K562 (cell line): ENCODE results near the gene ATAD3B. TPM values are rescaled to one million over a fixed set of nuclear protein-coding genes. Genes with fewer than 3 reads are reported as not detected.
A peak's percentile ranks its signal among the peaks of the same experiment; 100 is the strongest.
"Not testable (repeated sequence)": the region's sequence is repeated elsewhere in the genome, so short reads cannot be mapped to it uniquely, and the experiment has no call there.

Experiments
- ATAC-seq: fragments of 200-7000 bp; cut with Tn5 transposase; 3 replicates; pipeline ENCODE4 v1.9.1; 2020; ENCODE audit warnings: moderate library complexity
- BruUV-seq: library from RNA; stranded (reverse); fragments of 400-500 nt; replicated peaks from 2 replicates; lab custom pipeline; 2021; lab: Mats Ljungman, UMichigan
- CTCF ChIA-PET: fragments of 300-600 bp; formaldehyde crosslinking; extraction: SDS; loops from one replicate; lab custom pipeline; 2021; ENCODE audit warnings: low intra/inter-chr PET ratio; lab: Yijun Ruan, JAX
- POLR2A ChIA-PET: fragments of 300-600, 350-650 bp; sonication (Branson Sonifier 250); formaldehyde crosslinking; extraction: SDS; loops from one replicate; lab custom pipeline; 2021; ENCODE audit warnings: antibody characterized with exemption, inconsistent platforms; lab: Yijun Ruan, JAX
- DNase-seq, 4 experiments: peaks; one replicate each; pipeline versions ENCODE4 v3.0.0 to v3.0.0-alpha.2; 2011 to 2018; ENCODE audit warnings: low spot score in 3 of 4, mixed read lengths in 3 of 4; ENCODE audit errors: extremely low read depth in 1 of 4
- FAIRE-seq: peaks from 2 replicates; lab custom pipeline; 2011; peaks lifted over from hg19 to GRCh38; lab: Jason Lieb, UNC
- H2AFZ ChIP-seq: 2 replicates; pipeline ENCODE4 v1.6.0; 2011; ENCODE audit warnings: low read depth, low read length, control low read depth, inconsistent platforms
- H3K27ac ChIP-seq: fragments of 200-600 bp; 3 replicates; pipeline ENCODE4 v1.8.0; 2011; ENCODE audit warnings: low read depth, mild to moderate bottlenecking, control low read depth, inconsistent platforms, low read length, moderate library complexity, mixed read lengths; ENCODE audit errors: extremely low read depth
- H3K27me3 ChIP-seq, 2 experiments: fragments of 300-600 bp in 1 of 2; 2 replicates in 1 of 2; 3 replicates in 1 of 2; pipeline versions ENCODE4 v1.6.0 to v1.8.0; 2011; ENCODE audit warnings: inconsistent platforms in 2 of 2, low read length in 2 of 2, mild to moderate bottlenecking in 1 of 2, mixed read lengths in 1 of 2, moderate library complexity in 1 of 2; ENCODE audit not compliant: control insufficient read depth in 2 of 2, insufficient read depth in 2 of 2
- H3K36me3 ChIP-seq: fragments of 300-600 bp; 3 replicates; pipeline ENCODE4 v1.8.0; 2011; ENCODE audit warnings: mild to moderate bottlenecking, low read length, inconsistent platforms; ENCODE audit not compliant: control insufficient read depth, insufficient read depth
- H3K4me1 ChIP-seq, 2 experiments: fragments of 200-600 bp in 1 of 2; replicated peaks in 1 of 2; 2 replicates in 1 of 2; 3 replicates in 1 of 2; pipeline versions ENCODE4 v1.5.1 to v1.8.0; 2011; ENCODE audit warnings: inconsistent platforms in 2 of 2, low read length in 2 of 2, mild to moderate bottlenecking in 1 of 2, mixed read lengths in 1 of 2, moderate library complexity in 1 of 2; ENCODE audit not compliant: control insufficient read depth in 2 of 2, insufficient read depth in 2 of 2
- H3K4me2 ChIP-seq: 2 replicates; pipeline ENCODE4 v1.6.1; 2011; ENCODE audit warnings: low read length, control low read depth, inconsistent platforms, mixed read lengths; ENCODE audit not compliant: insufficient read depth
- H3K4me3 ChIP-seq: fragments of 200-600 bp; sonication (generic), shearing (Covaris generic); 2 replicates; pipeline ENCODE4 v1.5.1; 2016; ENCODE audit warnings: control low read depth, inconsistent platforms
- H3K79me2 ChIP-seq: fragments of 200-600 bp; 3 replicates; pipeline ENCODE4 v1.8.0; 2011; ENCODE audit warnings: low read length, inconsistent platforms; ENCODE audit not compliant: control insufficient read depth, insufficient read depth
- H3K9ac ChIP-seq, 2 experiments: 2 replicates each; pipeline versions ENCODE4 v1.6.0 to v1.6.1; 2011; ENCODE audit warnings: low read depth in 2 of 2, low read length in 2 of 2, control low read depth in 1 of 2, inconsistent platforms in 1 of 2, mild to moderate bottlenecking in 1 of 2, mixed read lengths in 1 of 2; ENCODE audit not compliant: insufficient read depth in 1 of 2
- H3K9me1 ChIP-seq: one replicate; pipeline ENCODE4 v1.6.0; 2011; ENCODE audit warnings: inconsistent platforms, mild to moderate bottlenecking, low read length, moderate library complexity; ENCODE audit not compliant: control insufficient read depth, insufficient read depth
- H3K9me3 ChIP-seq: replicated peaks from 2 replicates; pipeline ENCODE4 v1.5.1; 2011; ENCODE audit warnings: low read depth, low read length, inconsistent platforms; ENCODE audit not compliant: control insufficient read depth, insufficient read depth
- H4K20me1 ChIP-seq: replicated peaks from 2 replicates; pipeline ENCODE4 v1.6.1; 2011; ENCODE audit warnings: low read length, inconsistent platforms, mixed read lengths; ENCODE audit not compliant: control insufficient read depth, insufficient read depth
- RBFOX2 ChIP-seq: fragments of 200-400 bp; formaldehyde crosslinking; IDR thresholded peaks from 2 replicates; pipeline ENCODE4 v1.6.1; 2017; ENCODE audit warnings: low read depth, mild to moderate bottlenecking, low read length, moderate library complexity
- WGBS: fragments of 100-300 bp; shearing (Covaris generic); methylation state at CpG from one replicate; pipeline ENCODE4 v1.1.6; 2016; ENCODE audit warnings: low coverage, mixed read lengths; ENCODE audit not compliant: insufficient coverage; ENCODE audit errors: missing lambda C conversion rate; 5-methylcytosine and 5-hydroxymethylcytosine counted together
- in situ Hi-C: fragments of 300-500 bp; cut with MboI; formaldehyde crosslinking; loops from 4 replicates; pipeline ENCODE4 v1.15.0; 2018; ENCODE audit warnings: inconsistent platforms, mixed read lengths
- intact Hi-C: fragments of 100-400 bp; cut with micrococcal nuclease; formaldehyde crosslinking; loops from 2 replicates; pipeline ENCODE4 v1.14.2; 2022
- polyA plus RNA-seq, 8 experiments: library from polyadenylated mRNA; depleted of rRNA in 4 of 8; stranded (reverse) in 5 of 8; unstranded in 3 of 8; fragments of >200 nt; fragmentation: Nextera tagmentation in 2 of 8; fragmentation: Illumina TruSeq in 1 of 8; extraction: Ambion mirVana in 2 of 8; extraction: Trizol in 1 of 8; gene quantifications; 2 replicates each; pipeline versions ENCODE4 v1.2.1 to v1.2.3, GENCODE V29; 2011 to 2014; ENCODE audit warnings: inconsistent platforms in 1 of 8, missing spikeins in 1 of 8
- total RNA-seq, 7 experiments: library from RNA; depleted of rRNA in 6 of 7; stranded (reverse); fragments of >200 nt in 6 of 7; fragmentation: Illumina TruSeq in 2 of 7; extraction: Trizol in 2 of 7; gene quantifications; 2 replicates each; pipeline versions ENCODE4 v1.2.1 to v1.2.3, GENCODE V29; 2011 to 2021; ENCODE audit warnings: low replicate concordance in 1 of 7

ATAD3B gene
- total and polyA plus RNA-seq, 9 of the 15 experiments (the other 6 are each of a cell fraction or from before 2014, with no cell fraction given) = 0.07 to 113 (median 27.7) TPM

GRCh38 chr1:1533176-1533893 lies 61.8 kb downstream of the ATAD3B start:
- BruUV-seq, H3K9ac ChIP-seq: not testable (repeated sequence)
- 83% methylated on average over 14 of the region's 22 CpGs for WGBS

GRCh38 chr1:1533894-1534291 lies 62.3 kb downstream of the ATAD3B start:
- H3K27me3 ChIP-seq, H3K27ac ChIP-seq, intact Hi-C loops, H4K20me1 ChIP-seq, BruUV-seq, POLR2A ChIA-PET, H3K9ac ChIP-seq, DNase-seq, CTCF ChIA-PET, H3K4me3 ChIP-seq, H3K4me2 ChIP-seq, H3K79me2 ChIP-seq, in situ Hi-C loops, H3K9me1 ChIP-seq, FAIRE-seq, H2AFZ ChIP-seq: not testable (repeated sequence)
- ATAC-seq = peak; percentile 11; the same call in 2 of the 3 replicates
- 90% methylated on average over 14 of the region's 18 CpGs for WGBS
- Histone ChIP-seq H3K36me3 (peaks cover 53% of the 10 kb centered on the region; the same call in 2 of the 3 replicates), H3K4me1 (peaks cover 0 to 34% of the 10 kb centered on the region in 2 experiments; a peak in 2 of 5 replicates), H3K9me3 (peaks cover 19% of the 10 kb centered on the region)

More at GRCh38 chr1:1533176-1533893, 61.8 kb downstream of the ATAD3B start:
- FAIRE-seq, H3K79me2 ChIP-seq, in situ Hi-C loops, DNase-seq, H3K4me3 ChIP-seq, intact Hi-C loops, H4K20me1 ChIP-seq, POLR2A ChIA-PET, ATAC-seq, H3K27me3 ChIP-seq: not testable (repeated sequence)
- Histone ChIP-seq H3K36me3 (peaks cover 53% of the 10 kb centered on the region; the same call in 2 of the 3 replicates), H3K9me3 (peaks cover 20% of the 10 kb centered on the region), H3K4me1 (peaks cover 0 to 34% of the 10 kb centered on the region in 2 experiments; a peak in 2 of 5 replicates)
- TF ChIP-seq RBFOX2 = 0 out of 2 replicates have a peak, but pooled peaks have one; percentile 9
- TF ChIP-seq, all 486 proteins: peak for 1; not testable (repeated sequence) for 485
- H3K27ac ChIP-seq, CTCF ChIA-PET, H3K4me2 ChIP-seq, H2AFZ ChIP-seq, H3K9me1 ChIP-seq: not testable (repeated sequence)
